H9 (cell line): ENCODE results near the gene ADAM17. TPM values are rescaled to one million over a fixed set of nuclear protein-coding genes. Genes with fewer than 3 reads are reported as not detected.

Experiments
- DNase-seq: peaks from one replicate; pipeline ENCODE4 v3.0.0-alpha.2; 2017
- H2AFZ ChIP-seq: one replicate; pipeline ENCODE4 v1.6.1; 2013; ENCODE audit warnings: mild to moderate bottlenecking, low read length, control low read depth, moderate library complexity
- H2AK5ac ChIP-seq: 2 replicates; pipeline ENCODE4 v1.6.1; 2013; ENCODE audit warnings: low read length, control low read depth, mixed read lengths; ENCODE audit not compliant: insufficient read length
- H2BK120ac ChIP-seq: one replicate; pipeline ENCODE4 v1.6.1; 2013; ENCODE audit warnings: low read depth, mild to moderate bottlenecking, low read length, control low read depth, inconsistent platforms; ENCODE audit not compliant: poor library complexity, severe bottlenecking
- H2BK12ac ChIP-seq: 2 replicates; pipeline ENCODE4 v1.6.1; 2013; ENCODE audit warnings: low read length, control low read depth, mixed read lengths, low read depth; ENCODE audit not compliant: insufficient read length
- H2BK15ac ChIP-seq: 2 replicates; pipeline ENCODE4 v1.6.1; 2013; ENCODE audit warnings: low read depth, low read length, control low read depth
- H2BK20ac ChIP-seq: one replicate; pipeline ENCODE4 v1.6.1; 2013; ENCODE audit warnings: low read depth, mild to moderate bottlenecking, low read length, control low read depth, inconsistent platforms; ENCODE audit not compliant: poor library complexity, severe bottlenecking
- H2BK5ac ChIP-seq: 2 replicates; pipeline ENCODE4 v1.6.1; 2013; ENCODE audit warnings: low read length, control low read depth, mixed read lengths; ENCODE audit not compliant: insufficient read length
- H3K14ac ChIP-seq: 2 replicates; pipeline ENCODE4 v1.6.1; 2013; ENCODE audit warnings: low read length, control low read depth; ENCODE audit not compliant: insufficient read depth
- H3K18ac ChIP-seq: 2 replicates; pipeline ENCODE4 v1.6.1; 2013; ENCODE audit warnings: low read depth, mild to moderate bottlenecking, mixed read lengths, low read length, control low read depth; ENCODE audit not compliant: insufficient read length
- H3K23ac ChIP-seq: 2 replicates; pipeline ENCODE4 v1.6.1; 2013; ENCODE audit warnings: low read length, control low read depth, mixed read lengths, low read depth; ENCODE audit not compliant: insufficient read length
- H3K23me2 ChIP-seq: 2 replicates; pipeline ENCODE4 v1.6.1; 2013; ENCODE audit warnings: low read depth, mild to moderate bottlenecking, mixed read lengths, low read length, control low read depth; ENCODE audit not compliant: insufficient read length, poor library complexity, severe bottlenecking
- H3K27ac ChIP-seq: 2 replicates; pipeline ENCODE4 v1.5.1; 2013; ENCODE audit warnings: low read length, control low read depth, mixed read lengths, low read depth; ENCODE audit not compliant: insufficient read length
- H3K27me3 ChIP-seq: 2 replicates; pipeline ENCODE4 v1.6.1; 2013; ENCODE audit warnings: low read length, control low read depth, inconsistent platforms; ENCODE audit not compliant: insufficient read depth
- H3K4ac ChIP-seq: 2 replicates; pipeline ENCODE4 v1.6.1; 2013; ENCODE audit warnings: low read depth, mild to moderate bottlenecking, control low read depth, inconsistent platforms, low read length, moderate library complexity
- H3K4me1 ChIP-seq: 2 replicates; pipeline ENCODE4 v1.6.1; 2013; ENCODE audit warnings: low read length, control low read depth, inconsistent platforms; ENCODE audit not compliant: insufficient read depth
- H3K4me2 ChIP-seq: 2 replicates; pipeline ENCODE4 v1.6.1; 2013; ENCODE audit warnings: low read length, control low read depth, mixed read lengths; ENCODE audit not compliant: insufficient read length, insufficient read depth
- H3K56ac ChIP-seq: 2 replicates; pipeline ENCODE4 v1.6.1; 2013; ENCODE audit warnings: low read depth, mild to moderate bottlenecking, mixed read lengths, low read length, control low read depth; ENCODE audit not compliant: insufficient read length
- H3K79me1 ChIP-seq: 2 replicates; pipeline ENCODE4 v1.6.1; 2013; ENCODE audit warnings: low read depth, mild to moderate bottlenecking, moderate library complexity, low read length, control low read depth, inconsistent platforms; ENCODE audit not compliant: insufficient read depth, poor library complexity, severe bottlenecking
- H3K79me2 ChIP-seq: 2 replicates; pipeline ENCODE4 v1.6.1; 2013; ENCODE audit warnings: low read length, control low read depth, inconsistent platforms; ENCODE audit not compliant: insufficient read depth
- H3K9ac ChIP-seq: 2 replicates; pipeline ENCODE4 v1.6.1; 2013; ENCODE audit warnings: low read length, control low read depth, mixed read lengths; ENCODE audit not compliant: insufficient read length; ENCODE audit errors: extremely low read depth
- H3K9me3 ChIP-seq: one replicate; pipeline ENCODE4 v1.6.1; 2013; ENCODE audit warnings: low read depth, low read length, inconsistent platforms; ENCODE audit not compliant: control insufficient read depth
- H3T11ph ChIP-seq: one replicate; pipeline ENCODE4 v1.6.1; 2013; ENCODE audit warnings: mild to moderate bottlenecking, low read length, control low read depth, inconsistent platforms
- H4K20me1 ChIP-seq: one replicate; pipeline ENCODE4 v1.6.1; 2013; ENCODE audit not compliant: control insufficient read depth, insufficient read length, insufficient read depth
- H4K5ac ChIP-seq: 2 replicates; pipeline ENCODE4 v1.6.1; 2013; ENCODE audit warnings: low read depth, mild to moderate bottlenecking, mixed read lengths, low read length, control low read depth; ENCODE audit not compliant: insufficient read length
- H4K8ac ChIP-seq: replicated peaks from 2 replicates; pipeline ENCODE4 v1.6.1; 2013; ENCODE audit warnings: low read length, control low read depth, mixed read lengths, low read depth; ENCODE audit not compliant: insufficient read length
- H4K91ac ChIP-seq: 2 replicates; pipeline ENCODE4 v1.6.1; 2013; ENCODE audit warnings: low read depth, mild to moderate bottlenecking, moderate library complexity, mixed read lengths, low read length, control low read depth; ENCODE audit not compliant: insufficient read length
- H3K27ac Mint-ChIP-seq, 3 experiments: 2 replicates in 2 of 3; 3 replicates in 1 of 3; pipeline ENCODE4 v1.8.0; 2020 to 2021; ENCODE audit warnings: mixed read lengths in 3 of 3, mild to moderate bottlenecking in 1 of 3, moderate library complexity in 1 of 3
- H3K27me3 Mint-ChIP-seq: 2 replicates; pipeline ENCODE4 v1.8.0; 2021; ENCODE audit warnings: low read depth, mild to moderate bottlenecking, moderate library complexity, mixed read lengths
- H3K36me3 Mint-ChIP-seq, 3 experiments: 2 replicates in 2 of 3; 3 replicates in 1 of 3; pipeline ENCODE4 v1.8.0; 2020 to 2021; ENCODE audit warnings: low read depth in 3 of 3, mixed read lengths in 3 of 3; ENCODE audit not compliant: insufficient read depth in 1 of 3
- H3K4me1 Mint-ChIP-seq, 2 experiments: 2 replicates each; pipeline ENCODE4 v1.8.0; 2020; ENCODE audit warnings: mixed read lengths in 2 of 2
- H3K4me3 Mint-ChIP-seq, 2 experiments: 2 replicates in 1 of 2; 3 replicates in 1 of 2; pipeline ENCODE4 v1.8.0; 2020 to 2021; ENCODE audit warnings: mild to moderate bottlenecking in 2 of 2, mixed read lengths in 2 of 2, moderate library complexity in 1 of 2
- H3K9me3 Mint-ChIP-seq, 2 experiments: 2 replicates in 1 of 2; 3 replicates in 1 of 2; pipeline ENCODE4 v1.8.0; 2020; ENCODE audit warnings: mild to moderate bottlenecking in 2 of 2, mixed read lengths in 2 of 2, moderate library complexity in 1 of 2
- CTCF ChIP-seq: fragments of 200-600 bp; sonication (generic); conservative IDR thresholded peaks from 3 replicates; pipeline ENCODE4 v1.8.0; 2021; ENCODE audit warnings: antibody characterized with exemption, mild to moderate bottlenecking
- WGBS: extraction: QIAGEN DNeasy Blood & Tissue Kit; methylation state at CpG from one replicate; pipeline ENCODE4 v1.1.7; 2013; ENCODE audit warnings: missing lambda C conversion rate, low lambda C conversion rate, mixed read lengths; ENCODE audit not compliant: insufficient read length; ENCODE audit errors: extremely low coverage; 5-methylcytosine and 5-hydroxymethylcytosine counted together
- long read RNA-seq: library from polyadenylated mRNA; unstranded; transcript quantifications from one replicate; pipeline ENCODE4 v2.0.0, GENCODE V29; 2020
- total RNA-seq: library from RNA; stranded (reverse); gene quantifications from 2 replicates; pipeline ENCODE4 v1.2.1, GENCODE V29; 2021

Gene ADAM17
- total RNA-seq, result 23.7 and 26.3 TPM in 2 replicates
- long read RNA-seq, full-length matches to known transcripts, result 96 of 121 reads
- long read RNA-seq, partial matches to known transcripts, result 2 of 121 reads
- long read RNA-seq, other reads (novel, unspliced or antisense), result 23 of 121 reads

- H2BK20ac ChIP-seq, result no peak within 1 kb of the TSS
- H2BK15ac ChIP-seq, result no peak within 1 kb of the TSS
- Mint-ChIP-seq H3K36me3 (peaks cover 5 to 10% (median 6%) of the 10 kb centered on the region in 3 experiments; a peak in 5 of 7 replicates), H3K27ac (peak within 1 kb of the TSS; percentile 99), H3K4me3 (peak within 1 kb of the TSS; percentile 98 to 99), H3K27me3 (no peaks in the 10 kb centered on the region), H3K4me1 (peaks cover 26 to 36% of the 10 kb centered on the region in 2 experiments), H3K9me3 (no peaks in the 10 kb centered on the region)
- no peaks in the 10 kb centered on the region for H3K4me1 ChIP-seq
- H3K23ac ChIP-seq, result no peak within 1 kb of the TSS
- H3K4ac ChIP-seq, result no peak within 1 kb of the TSS
- no peaks in the 10 kb centered on the region; the same call in 1 of the 2 replicates for H3K79me2 ChIP-seq
- H2BK120ac ChIP-seq, result no peak within 1 kb of the TSS
- H3K27me3 ChIP-seq, result no peaks in the 10 kb centered on the region
- H4K20me1 ChIP-seq, result no peaks in the 10 kb centered on the region
- H4K5ac ChIP-seq, result no peak within 1 kb of the TSS
- H2AK5ac ChIP-seq, result no peak within 1 kb of the TSS
- no peaks in the 10 kb centered on the region for H3K9me3 ChIP-seq
- peaks cover 6% of the 10 kb centered on the region for H3K23me2 ChIP-seq
- no peak within 1 kb of the TSS for H4K91ac ChIP-seq
- peak within 1 kb of the TSS; percentile 99 for H3K4me2 ChIP-seq
- no peak within 1 kb of the TSS for H3T11ph ChIP-seq
- peak; percentile 68 for TF ChIP-seq CTCF
- H3K27ac ChIP-seq, result peak within 1 kb of the TSS; percentile 47
- WGBS, result no CpG with 5 or more reads among the region's 73 CpGs
- H3K9ac ChIP-seq, result peak within 1 kb of the TSS; percentile 90
- no peak within 1 kb of the TSS for H2BK12ac ChIP-seq
- H4K8ac ChIP-seq, result peak within 1 kb of the TSS; percentile 60
- H3K14ac ChIP-seq, result peak within 1 kb of the TSS; percentile 95
- peak; percentile 96 for DNase-seq
- no peak within 1 kb of the TSS for H3K56ac ChIP-seq
- peak within 1 kb of the TSS; percentile 95 for H3K18ac ChIP-seq
- H2AFZ ChIP-seq, result peak within 1 kb of the TSS; percentile 92
- H2BK5ac ChIP-seq, result peak within 1 kb of the TSS; percentile 13
- no peaks in the 10 kb centered on the region for H3K79me1 ChIP-seq
Observed at GRCh38 chr2:9555297-9556120, at the start of gene ADAM17. ADAM17 (minus strand) TSS chr2:9555830; CDS start chr2:9555605, 225 bp downstream.
